ENCODE results near the gene DCST2.

DCST2 gene

GRCh38 chr1:155011004-155011416 is 22.6 kb downstream of the DCST2 start:
- no peaks in the 10 kb centered on the region for H3K79me2 ChIP-seq (ENCODE audit: insufficient read depth, low read length)
- H3K9ac ChIP-seq (ENCODE audit: low read length) = no peak overlapping the region
- no peaks in the 10 kb centered on the region for H3K9me2 ChIP-seq (replicated peaks; ENCODE audit: insufficient read depth, low read length)
- H3K4me3 ChIP-seq (ENCODE audit: insufficient read depth, low read length, poor library complexity, severe bottlenecking) = no peak overlapping the region
- H3K27ac ChIP-seq (ENCODE audit: low read depth, low read length) = no peak overlapping the region
- TF ChIP-seq CTCF (IDR thresholded peaks at IDR 0.05; ENCODE audit: insufficient read depth, low read length, poor library complexity, severe bottlenecking) = no peak
- TF ChIP-seq EZH2phosphoT487 (conservative IDR thresholded peaks at IDR 0.05; ENCODE audit: low read length) = no peak
- H4K20me1 ChIP-seq (ENCODE audit: low read depth, low read length) = no peaks in the 10 kb centered on the region
- H3K4me2 ChIP-seq (ENCODE audit: low read depth, low read length, poor library complexity, severe bottlenecking) = no peak overlapping the region
- H3K36me3 ChIP-seq (ENCODE audit: low read length) = no peaks in the 10 kb centered on the region
- no peaks in the 10 kb centered on the region for H3K27me3 ChIP-seq (ENCODE audit: low read length)
- no peaks in the 10 kb centered on the region for H3F3A ChIP-seq (ENCODE audit: insufficient read depth)
- H2AFZ ChIP-seq (ENCODE audit: low read depth, low read length, severe bottlenecking) = no peak overlapping the region
- no peaks in the 10 kb centered on the region for H3K9me3 ChIP-seq (ENCODE audit: insufficient read depth, low read length)

- Histone ChIP-seq H3K27me3 (ENCODE audit: low read length) (no peaks in the 10 kb centered on the region), H3K36me3 (ENCODE audit: low read length) (no peaks in the 10 kb centered on the region), H2AFZ (ENCODE audit: low read depth, low read length, severe bottlenecking) (no peak overlapping the region), H3K27ac (ENCODE audit: low read depth, low read length) (no peak overlapping the region), H4K20me1 (ENCODE audit: low read depth, low read length) (no peaks in the 10 kb centered on the region), H3K9ac (ENCODE audit: low read length) (no peak overlapping the region), H3F3A (ENCODE audit: insufficient read depth) (no peaks in the 10 kb centered on the region), H3K79me2 (ENCODE audit: insufficient read depth, low read length) (no peaks in the 10 kb centered on the region), H3K9me2 (replicated peaks; ENCODE audit: insufficient read depth, low read length) (no peaks in the 10 kb centered on the region), H3K4me2 (ENCODE audit: low read depth, low read length, poor library complexity, severe bottlenecking) (no peak overlapping the region), H3K4me3 (ENCODE audit: insufficient read depth, low read length, poor library complexity, severe bottlenecking) (no peak overlapping the region), H3K9me3 (ENCODE audit: insufficient read depth, low read length) (no peaks in the 10 kb centered on the region)
- no peak for TF ChIP-seq CTCF (IDR thresholded peaks at IDR 0.05; ENCODE audit: insufficient read depth, low read length, poor library complexity, severe bottlenecking)
- TF ChIP-seq EZH2phosphoT487 (conservative IDR thresholded peaks at IDR 0.05; ENCODE audit: low read length) = no peak
Observed at GRCh38 chr1:155010211-155010918, 23.2 kb downstream of the DCST2 start.

GRCh38 chr1:155009742-155010141 is 23.8 kb downstream of the DCST2 start:
- Histone ChIP-seq H3K9ac (ENCODE audit: low read length) (no peak overlapping the region), H3K79me2 (ENCODE audit: insufficient read depth, low read length) (no peaks in the 10 kb centered on the region), H3K27ac (ENCODE audit: low read depth, low read length) (no peak overlapping the region), H3K4me3 (ENCODE audit: insufficient read depth, low read length, poor library complexity, severe bottlenecking) (no peak overlapping the region), H3K9me2 (replicated peaks; ENCODE audit: insufficient read depth, low read length) (no peaks in the 10 kb centered on the region), H2AFZ (ENCODE audit: low read depth, low read length, severe bottlenecking) (no peak overlapping the region), H3K27me3 (ENCODE audit: low read length) (no peaks in the 10 kb centered on the region), H3F3A (ENCODE audit: insufficient read depth) (no peaks in the 10 kb centered on the region), H3K36me3 (ENCODE audit: low read length) (no peaks in the 10 kb centered on the region), H3K9me3 (ENCODE audit: insufficient read depth, low read length) (no peaks in the 10 kb centered on the region), H4K20me1 (ENCODE audit: low read depth, low read length) (no peaks in the 10 kb centered on the region), H3K4me2 (ENCODE audit: low read depth, low read length, poor library complexity, severe bottlenecking) (no peak overlapping the region)
- TF ChIP-seq EZH2phosphoT487 (conservative IDR thresholded peaks at IDR 0.05; ENCODE audit: low read length) (no peak), CTCF (IDR thresholded peaks at IDR 0.05; ENCODE audit: insufficient read depth, low read length, poor library complexity, severe bottlenecking) (no peak)

Data from SU-DHL-6 (cell line).